ENCODE measurements around the gene PLEKHD1. TPM values are rescaled to one million over a fixed set of nuclear protein-coding genes. Genes with fewer than 3 reads are reported as not detected.

The PLEKHD1 gene
- total and polyA plus RNA-seq, 2 donors (not counting 1 experiment from before 2014, with no cell fraction given), result under 0.01 to 0.01 TPM

GRCh38 chr14:69538766-69539165 lies 54.2 kb downstream of the PLEKHD1 start:
- no peak overlapping the region for H3K4me3 ChIP-seq (replicated peaks in 1 of 4; ENCODE audit: control extremely low read depth in 1 of 4, insufficient read depth in 1 of 4, low read depth in 3 of 4, low read length in 4 of 4)

GRCh38 chr14:69539631-69540410 lies 55.3 kb downstream of the PLEKHD1 start:
- peak; percentile 15 to 90 for DNase-seq (ENCODE audit: low read depth in 2 of 2)
- H4K20me1 ChIP-seq (ENCODE audit: control insufficient read depth, extremely low read depth, insufficient read depth, low read length), result no peaks in the 10 kb centered on the region
- no peaks in the 10 kb centered on the region for H3K36me3 ChIP-seq (ENCODE audit: control insufficient read depth, insufficient read depth, low read length)
- no peak overlapping the region for H3K4me2 ChIP-seq (ENCODE audit: extremely low read depth, insufficient read depth, low read length)
- H3K27me3 ChIP-seq (ENCODE audit: control insufficient read depth, insufficient read depth, low read length), result peaks cover 8% of the 10 kb centered on the region
- H3K9me3 ChIP-seq (ENCODE audit: control insufficient read depth, insufficient read depth, low read depth, low read length), result no peaks in the 10 kb centered on the region
- H3K79me2 ChIP-seq (ENCODE audit: control insufficient read depth, insufficient read depth, low read length), result no peaks in the 10 kb centered on the region
- no peak overlapping the region for H2AFZ ChIP-seq (ENCODE audit: low read length)
- no peak overlapping the region for H3K9ac ChIP-seq (ENCODE audit: insufficient read depth, low read length)
- H3K4me3 ChIP-seq (replicated peaks in 1 of 4; ENCODE audit: control extremely low read depth in 1 of 4, insufficient read depth in 1 of 4, low read depth in 3 of 4, low read length in 4 of 4), result no peak overlapping the region
- H3K27ac ChIP-seq (ENCODE audit: insufficient read depth, low read length), result no peak overlapping the region
- no peak for TF ChIP-seq CTCF (conservative IDR thresholded peaks at IDR 0.05 in 1 of 2, IDR thresholded peaks at IDR 0.05 in 1 of 2; ENCODE audit: low read depth in 1 of 2, low read length in 2 of 2)
- no peak for TF ChIP-seq EZH2 (IDR thresholded peaks at IDR 0.05; ENCODE audit: low read length, missing control alignments)
- H3K4me1 ChIP-seq (ENCODE audit: control insufficient read depth, extremely low read depth, insufficient read depth, low read length), result peaks cover 2% of the 10 kb centered on the region

More at GRCh38 chr14:69538766-69539165, 54.2 kb downstream of the PLEKHD1 start:
- H3K9me3 ChIP-seq (ENCODE audit: control insufficient read depth, insufficient read depth, low read depth, low read length), result no peaks in the 10 kb centered on the region
- H3K36me3 ChIP-seq (ENCODE audit: control insufficient read depth, insufficient read depth, low read length), result no peaks in the 10 kb centered on the region
- no peaks in the 10 kb centered on the region for H3K79me2 ChIP-seq (ENCODE audit: control insufficient read depth, insufficient read depth, low read length)
- H2AFZ ChIP-seq (ENCODE audit: low read length), result no peak overlapping the region
- H3K4me2 ChIP-seq (ENCODE audit: extremely low read depth, insufficient read depth, low read length), result no peak overlapping the region
- H3K27ac ChIP-seq (ENCODE audit: insufficient read depth, low read length), result no peak overlapping the region
- H4K20me1 ChIP-seq (ENCODE audit: control insufficient read depth, extremely low read depth, insufficient read depth, low read length), result no peaks in the 10 kb centered on the region
- TF ChIP-seq CTCF (conservative IDR thresholded peaks at IDR 0.05 in 1 of 2, IDR thresholded peaks at IDR 0.05 in 1 of 2; ENCODE audit: low read depth in 1 of 2, low read length in 2 of 2), result no peak
- TF ChIP-seq EZH2 (IDR thresholded peaks at IDR 0.05; ENCODE audit: low read length, missing control alignments), result no peak
- DNase-seq (ENCODE audit: low read depth in 2 of 2), result no peak
- no peak overlapping the region for H3K9ac ChIP-seq (ENCODE audit: insufficient read depth, low read length)
- H3K4me1 ChIP-seq (ENCODE audit: control insufficient read depth, extremely low read depth, insufficient read depth, low read length), result no peaks in the 10 kb centered on the region
- H3K27me3 ChIP-seq (ENCODE audit: control insufficient read depth, insufficient read depth, low read length), result peaks cover 11% of the 10 kb centered on the region

GRCh38 chr14:69540654-69541335 lies 56.3 kb downstream of the PLEKHD1 start:
- H4K20me1 ChIP-seq (ENCODE audit: control insufficient read depth, extremely low read depth, insufficient read depth, low read length), result no peaks in the 10 kb centered on the region
- DNase-seq (ENCODE audit: low read depth in 2 of 2), result no peak
- peaks cover 8% of the 10 kb centered on the region for H3K27me3 ChIP-seq (ENCODE audit: control insufficient read depth, insufficient read depth, low read length)
- H3K79me2 ChIP-seq (ENCODE audit: control insufficient read depth, insufficient read depth, low read length), result no peaks in the 10 kb centered on the region
- H3K27ac ChIP-seq (ENCODE audit: insufficient read depth, low read length), result no peak overlapping the region
- peaks cover 2% of the 10 kb centered on the region for H3K4me1 ChIP-seq (ENCODE audit: control insufficient read depth, extremely low read depth, insufficient read depth, low read length)
- H3K9me3 ChIP-seq (ENCODE audit: control insufficient read depth, insufficient read depth, low read depth, low read length), result no peaks in the 10 kb centered on the region
- H3K36me3 ChIP-seq (ENCODE audit: control insufficient read depth, insufficient read depth, low read length), result no peaks in the 10 kb centered on the region
- H3K4me3 ChIP-seq (replicated peaks in 1 of 4; ENCODE audit: control extremely low read depth in 1 of 4, insufficient read depth in 1 of 4, low read depth in 3 of 4, low read length in 4 of 4), result no peak overlapping the region
- no peak for TF ChIP-seq EZH2 (IDR thresholded peaks at IDR 0.05; ENCODE audit: low read length, missing control alignments)
- no peak for TF ChIP-seq CTCF (conservative IDR thresholded peaks at IDR 0.05 in 1 of 2, IDR thresholded peaks at IDR 0.05 in 1 of 2; ENCODE audit: low read depth in 1 of 2, low read length in 2 of 2)
- no peak overlapping the region for H2AFZ ChIP-seq (ENCODE audit: low read length)
- H3K4me2 ChIP-seq (ENCODE audit: extremely low read depth, insufficient read depth, low read length), result no peak overlapping the region
- no peak overlapping the region for H3K9ac ChIP-seq (ENCODE audit: insufficient read depth, low read length)

Data from fibroblast of lung (primary cell).